Measurements from ENCODE around the gene IKZF1.

Gene IKZF1

DNA sequence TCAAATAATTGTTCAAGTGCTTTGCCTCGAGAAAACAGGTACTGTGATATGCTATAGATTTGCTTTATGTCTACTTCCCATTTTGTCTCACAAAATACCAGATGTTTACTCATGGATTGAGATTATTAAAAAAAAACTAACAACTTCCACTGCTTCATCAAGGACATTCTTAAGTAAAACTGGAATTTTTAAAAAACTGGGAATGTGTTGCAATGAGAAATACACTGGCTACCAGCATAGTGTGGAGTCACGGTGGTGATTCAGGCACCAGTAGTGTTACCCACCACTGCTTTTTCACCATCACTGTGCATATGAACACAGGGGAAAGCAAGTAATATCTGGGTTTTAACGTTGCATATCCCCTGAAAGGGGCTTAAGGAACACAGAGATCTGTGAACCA lies 124.4 kb downstream of the IKZF1 start:
- H3K4me2 ChIP-seq (ENCODE audit: low read depth, low read length, poor library complexity, severe bottlenecking) = no peak overlapping the region
- H3K27ac ChIP-seq (ENCODE audit: low read depth, low read length) = no peak overlapping the region
- no peaks in the 10 kb centered on the region for H3K9me2 ChIP-seq (replicated peaks; ENCODE audit: insufficient read depth, low read length)
- H3K9ac ChIP-seq (ENCODE audit: low read length) = no peak overlapping the region
- peaks cover 6% of the 10 kb centered on the region; the same call in 1 of the 2 replicates for H3F3A ChIP-seq (ENCODE audit: insufficient read depth)
- no peaks in the 10 kb centered on the region for H3K27me3 ChIP-seq (ENCODE audit: low read length)
- H3K36me3 ChIP-seq (ENCODE audit: low read length) = no peaks in the 10 kb centered on the region
- H4K20me1 ChIP-seq (ENCODE audit: low read depth, low read length) = no peaks in the 10 kb centered on the region
- H3K79me2 ChIP-seq (ENCODE audit: insufficient read depth, low read length) = no peaks in the 10 kb centered on the region
- TF ChIP-seq, protein P1, sequence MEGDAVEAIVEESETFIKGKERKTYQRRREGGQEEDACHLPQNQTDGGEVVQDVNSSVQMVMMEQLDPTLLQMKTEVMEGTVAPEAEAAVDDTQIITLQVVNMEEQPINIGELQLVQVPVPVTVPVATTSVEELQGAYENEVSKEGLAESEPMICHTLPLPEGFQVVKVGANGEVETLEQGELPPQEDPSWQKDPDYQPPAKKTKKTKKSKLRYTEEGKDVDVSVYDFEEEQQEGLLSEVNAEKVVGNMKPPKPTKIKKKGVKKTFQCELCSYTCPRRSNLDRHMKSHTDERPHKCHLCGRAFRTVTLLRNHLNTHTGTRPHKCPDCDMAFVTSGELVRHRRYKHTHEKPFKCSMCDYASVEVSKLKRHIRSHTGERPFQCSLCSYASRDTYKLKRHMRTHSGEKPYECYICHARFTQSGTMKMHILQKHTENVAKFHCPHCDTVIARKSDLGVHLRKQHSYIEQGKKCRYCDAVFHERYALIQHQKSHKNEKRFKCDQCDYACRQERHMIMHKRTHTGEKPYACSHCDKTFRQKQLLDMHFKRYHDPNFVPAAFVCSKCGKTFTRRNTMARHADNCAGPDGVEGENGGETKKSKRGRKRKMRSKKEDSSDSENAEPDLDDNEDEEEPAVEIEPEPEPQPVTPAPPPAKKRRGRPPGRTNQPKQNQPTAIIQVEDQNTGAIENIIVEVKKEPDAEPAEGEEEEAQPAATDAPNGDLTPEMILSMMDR (IDR thresholded peaks at IDR 0.05; ENCODE audit: insufficient read depth, low read length, poor library complexity, severe bottlenecking) = no peak
- TF ChIP-seq EZH2phosphoT487 (conservative IDR thresholded peaks at IDR 0.05; ENCODE audit: low read length) = no peak
- no peak overlapping the region for H2AFZ ChIP-seq (ENCODE audit: low read depth, low read length, severe bottlenecking)
- H3K9me3 ChIP-seq (ENCODE audit: insufficient read depth, low read length) = no peaks in the 10 kb centered on the region
- no peak overlapping the region for H3K4me3 ChIP-seq (ENCODE audit: insufficient read depth, low read length, poor library complexity, severe bottlenecking)

DNA sequence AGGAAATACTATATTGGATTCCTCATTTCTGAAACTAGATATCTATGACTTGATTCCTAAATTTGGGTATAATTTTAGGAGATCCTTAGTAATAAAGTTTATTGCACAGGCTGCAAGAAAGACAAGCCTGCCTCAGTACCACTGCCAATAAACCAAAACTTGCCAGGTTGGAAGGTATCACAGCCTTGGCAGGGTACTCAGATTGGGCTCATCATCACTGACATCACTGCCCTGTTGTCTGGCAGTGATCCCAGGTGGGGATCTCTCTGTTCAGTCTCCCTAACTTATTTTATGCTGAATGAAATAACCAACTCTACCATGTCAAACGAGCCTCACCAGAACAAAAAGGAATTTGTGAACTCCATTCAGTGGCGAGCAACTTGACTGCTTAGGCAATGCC lies 126.8 kb downstream of the IKZF1 start:
- Histone ChIP-seq H3K9me3 (ENCODE audit: insufficient read depth, low read length) (no peaks in the 10 kb centered on the region), H3K27me3 (ENCODE audit: low read length) (no peaks in the 10 kb centered on the region), H3K4me2 (ENCODE audit: low read depth, low read length, poor library complexity, severe bottlenecking) (no peak overlapping the region), H2AFZ (ENCODE audit: low read depth, low read length, severe bottlenecking) (no peak overlapping the region), H3K4me3 (ENCODE audit: insufficient read depth, low read length, poor library complexity, severe bottlenecking) (no peak overlapping the region), H3K9me2 (replicated peaks; ENCODE audit: insufficient read depth, low read length) (no peaks in the 10 kb centered on the region), H3K27ac (ENCODE audit: low read depth, low read length) (no peak overlapping the region), H4K20me1 (ENCODE audit: low read depth, low read length) (no peaks in the 10 kb centered on the region), H3K79me2 (ENCODE audit: insufficient read depth, low read length) (no peaks in the 10 kb centered on the region), H3K36me3 (ENCODE audit: low read length) (no peaks in the 10 kb centered on the region), H3F3A (ENCODE audit: insufficient read depth) (peaks cover 15% of the 10 kb centered on the region), H3K9ac (ENCODE audit: low read length) (no peak overlapping the region)
- TF ChIP-seq, protein P1 (IDR thresholded peaks at IDR 0.05; ENCODE audit: insufficient read depth, low read length, poor library complexity, severe bottlenecking) = no peak
- no peak for TF ChIP-seq EZH2phosphoT487 (conservative IDR thresholded peaks at IDR 0.05; ENCODE audit: low read length)

DNA sequence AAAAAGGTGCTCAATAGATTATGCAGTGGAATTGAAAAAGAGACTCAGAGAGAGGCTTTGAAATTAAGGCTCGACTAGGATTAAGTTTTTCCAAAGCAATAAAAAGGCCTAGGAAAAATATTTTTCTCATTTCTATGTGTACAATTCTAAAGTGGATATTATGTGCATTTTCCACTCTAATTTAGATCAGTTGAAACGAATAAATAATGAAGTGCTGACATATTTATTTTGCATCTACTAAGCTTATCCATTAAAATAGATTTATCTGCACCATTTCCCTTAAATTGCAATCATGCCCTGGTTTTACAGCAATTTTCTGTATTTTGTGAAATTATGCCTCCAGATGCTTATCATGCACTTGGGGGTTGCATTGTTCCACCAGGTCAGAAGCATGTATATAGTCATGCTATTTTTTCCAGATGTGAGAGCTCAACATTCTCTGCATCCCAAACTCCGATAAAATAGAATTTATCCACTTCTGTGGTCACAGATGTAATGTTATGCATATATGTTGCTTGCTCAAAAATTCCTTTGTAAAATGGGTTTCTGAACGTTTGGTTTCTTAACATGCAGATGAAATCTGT lies 127.3 kb downstream of the IKZF1 start:
- no peak overlapping the region for H3K4me3 ChIP-seq (ENCODE audit: insufficient read depth, low read length, poor library complexity, severe bottlenecking)
- no peaks in the 10 kb centered on the region for H3K9me3 ChIP-seq (ENCODE audit: insufficient read depth, low read length)
- no peaks in the 10 kb centered on the region for H4K20me1 ChIP-seq (ENCODE audit: low read depth, low read length)
- no peaks in the 10 kb centered on the region for H3K79me2 ChIP-seq (ENCODE audit: insufficient read depth, low read length)
- no peak overlapping the region for H3K4me2 ChIP-seq (ENCODE audit: low read depth, low read length, poor library complexity, severe bottlenecking)
- H2AFZ ChIP-seq (ENCODE audit: low read depth, low read length, severe bottlenecking) = no peak overlapping the region
- no peak for TF ChIP-seq EZH2phosphoT487 (conservative IDR thresholded peaks at IDR 0.05; ENCODE audit: low read length)
- TF ChIP-seq, protein P1 (IDR thresholded peaks at IDR 0.05; ENCODE audit: insufficient read depth, low read length, poor library complexity, severe bottlenecking) = no peak
- peaks cover 15% of the 10 kb centered on the region for H3F3A ChIP-seq (ENCODE audit: insufficient read depth)
- H3K27me3 ChIP-seq (ENCODE audit: low read length) = no peaks in the 10 kb centered on the region
- no peaks in the 10 kb centered on the region for H3K36me3 ChIP-seq (ENCODE audit: low read length)
- no peak overlapping the region for H3K27ac ChIP-seq (ENCODE audit: low read depth, low read length)
- H3K9me2 ChIP-seq (replicated peaks; ENCODE audit: insufficient read depth, low read length) = no peaks in the 10 kb centered on the region
- H3K9ac ChIP-seq (ENCODE audit: low read length) = no peak overlapping the region

Data from SU-DHL-6 (cell line).